ENCODE data around the gene RUFY3. TPM values are rescaled to one million over a fixed set of nuclear protein-coding genes. Genes with fewer than 3 reads are reported as not detected.

Gene RUFY3
- total RNA-seq, 1 donor from 2014 or later, result 80.9 TPM

DNA sequence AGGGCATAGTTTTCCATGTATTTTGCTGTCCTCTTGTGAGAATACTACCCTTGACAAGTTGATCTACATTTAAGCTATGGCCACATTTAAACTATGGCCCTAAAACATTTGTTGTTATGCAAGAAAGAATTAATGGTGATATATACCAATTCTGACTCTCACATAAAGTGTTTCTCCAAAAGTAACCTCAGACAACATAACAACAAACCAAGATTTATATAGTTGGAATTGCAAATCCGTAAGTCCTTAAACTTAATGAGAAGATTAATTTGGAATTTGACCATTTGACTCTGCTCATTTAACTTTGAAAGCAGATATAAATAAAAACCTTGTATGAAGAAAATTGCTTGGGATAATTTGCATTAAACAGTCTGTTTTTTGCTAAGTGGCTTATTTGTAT lies 38.9 kb downstream of the RUFY3 start:
- Histone ChIP-seq H3K9ac (peak overlapping the region; percentile 17), H3F3A (ENCODE audit: low read depth) (no peaks in the 10 kb centered on the region), H4K20me1 (ENCODE audit: low read depth) (no peaks in the 10 kb centered on the region), H3K4me2 (no peak overlapping the region), H3K4me3 (no peak overlapping the region), H3K27ac (no peak overlapping the region), H2AFZ (replicated peaks) (no peak overlapping the region), H3K9me3 (ENCODE audit: low read depth) (no peaks in the 10 kb centered on the region), H3K4me1 (no peaks in the 10 kb centered on the region), H3K79me2 (ENCODE audit: low read depth) (peaks cover 30% of the 10 kb centered on the region), H3K27me3 (no peaks in the 10 kb centered on the region), H3K36me3 (no peaks in the 10 kb centered on the region)
- Mint-ChIP-seq H3K4me3 (no peak overlapping the region), H3K36me3 (peaks cover 37% of the 10 kb centered on the region), H3K27ac (no peak overlapping the region), H3K9me3 (no peaks in the 10 kb centered on the region), H3K27me3 (ENCODE audit: insufficient read depth, low read depth) (no peaks in the 10 kb centered on the region), H3K4me1 (no peaks in the 10 kb centered on the region)
- no peak for DNase-seq (ENCODE audit: low spot score)
- TF ChIP-seq EZH2phosphoT487 (IDR thresholded peaks at IDR 0.05) (no peak), EZH2 (IDR thresholded peaks at IDR 0.05) (no peak)
- TF ChIP-seq, protein P1, sequence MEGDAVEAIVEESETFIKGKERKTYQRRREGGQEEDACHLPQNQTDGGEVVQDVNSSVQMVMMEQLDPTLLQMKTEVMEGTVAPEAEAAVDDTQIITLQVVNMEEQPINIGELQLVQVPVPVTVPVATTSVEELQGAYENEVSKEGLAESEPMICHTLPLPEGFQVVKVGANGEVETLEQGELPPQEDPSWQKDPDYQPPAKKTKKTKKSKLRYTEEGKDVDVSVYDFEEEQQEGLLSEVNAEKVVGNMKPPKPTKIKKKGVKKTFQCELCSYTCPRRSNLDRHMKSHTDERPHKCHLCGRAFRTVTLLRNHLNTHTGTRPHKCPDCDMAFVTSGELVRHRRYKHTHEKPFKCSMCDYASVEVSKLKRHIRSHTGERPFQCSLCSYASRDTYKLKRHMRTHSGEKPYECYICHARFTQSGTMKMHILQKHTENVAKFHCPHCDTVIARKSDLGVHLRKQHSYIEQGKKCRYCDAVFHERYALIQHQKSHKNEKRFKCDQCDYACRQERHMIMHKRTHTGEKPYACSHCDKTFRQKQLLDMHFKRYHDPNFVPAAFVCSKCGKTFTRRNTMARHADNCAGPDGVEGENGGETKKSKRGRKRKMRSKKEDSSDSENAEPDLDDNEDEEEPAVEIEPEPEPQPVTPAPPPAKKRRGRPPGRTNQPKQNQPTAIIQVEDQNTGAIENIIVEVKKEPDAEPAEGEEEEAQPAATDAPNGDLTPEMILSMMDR (IDR thresholded peaks at IDR 0.05), result no peak

DNA sequence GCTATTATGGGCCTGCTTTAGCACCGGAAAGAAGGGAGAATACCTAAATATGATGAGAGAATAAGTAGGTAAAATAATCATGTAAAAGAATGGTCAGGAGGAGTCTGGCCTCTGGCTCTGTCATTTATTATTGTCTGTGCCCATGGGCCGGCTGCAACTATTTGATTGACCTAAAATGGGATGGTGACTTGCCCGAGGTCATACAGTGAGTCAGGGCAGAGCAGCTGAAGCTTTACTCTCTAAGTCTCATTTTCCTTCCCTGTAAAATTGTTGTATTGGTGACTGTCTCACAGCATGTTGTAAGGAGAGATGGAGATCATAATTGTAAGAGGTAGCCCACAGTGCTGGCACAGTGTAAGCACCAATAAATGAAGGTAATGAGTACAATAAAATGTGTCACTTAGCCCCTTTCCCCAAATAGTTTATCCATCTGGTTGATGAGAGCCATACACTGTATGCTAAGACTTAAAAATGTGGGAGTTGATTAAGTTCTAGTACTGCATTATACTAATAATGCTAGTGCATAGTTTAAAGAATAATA lies 39.6 kb downstream of the RUFY3 start:
- Histone ChIP-seq H3F3A (ENCODE audit: low read depth) (no peaks in the 10 kb centered on the region), H3K4me3 (no peak overlapping the region), H3K9me3 (ENCODE audit: low read depth) (no peaks in the 10 kb centered on the region), H3K27me3 (no peaks in the 10 kb centered on the region), H3K79me2 (ENCODE audit: low read depth) (peaks cover 24% of the 10 kb centered on the region), H3K27ac (no peak overlapping the region), H4K20me1 (ENCODE audit: low read depth) (no peaks in the 10 kb centered on the region), H3K4me2 (no peak overlapping the region), H3K4me1 (no peaks in the 10 kb centered on the region), H2AFZ (replicated peaks) (no peak overlapping the region), H3K9ac (no peak overlapping the region), H3K36me3 (no peaks in the 10 kb centered on the region)
- Mint-ChIP-seq H3K36me3 (peaks cover 37% of the 10 kb centered on the region), H3K4me3 (no peak overlapping the region), H3K27ac (no peak overlapping the region), H3K4me1 (no peaks in the 10 kb centered on the region), H3K27me3 (ENCODE audit: insufficient read depth, low read depth) (no peaks in the 10 kb centered on the region), H3K9me3 (no peaks in the 10 kb centered on the region)
- DNase-seq (ENCODE audit: low spot score), result no peak
- TF ChIP-seq EZH2phosphoT487 (IDR thresholded peaks at IDR 0.05), result no peak
- TF ChIP-seq, protein P1 (IDR thresholded peaks at IDR 0.05), result no peak
- no peak for TF ChIP-seq EZH2 (IDR thresholded peaks at IDR 0.05)

DNA sequence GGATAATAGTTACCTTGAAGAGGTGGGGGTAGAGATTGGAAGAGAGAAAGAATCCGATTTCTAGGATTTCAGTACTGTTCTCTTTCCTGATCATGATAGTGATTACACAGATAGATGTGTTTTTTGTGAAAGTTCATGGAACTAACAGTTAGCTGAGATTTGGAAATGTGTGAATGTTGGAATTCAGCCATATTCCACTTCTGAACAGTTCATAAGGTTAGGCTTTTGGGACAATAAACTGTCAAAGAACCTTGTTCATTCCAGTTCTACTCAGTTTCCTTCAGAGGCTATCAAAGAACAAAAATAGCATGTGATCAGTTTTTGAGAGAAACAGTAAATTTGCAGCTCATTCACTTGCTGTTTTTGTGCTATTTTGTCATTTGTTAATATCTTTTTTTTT lies 43.6 kb downstream of the RUFY3 start:
- Histone ChIP-seq H3K36me3 (no peaks in the 10 kb centered on the region), H2AFZ (replicated peaks) (no peak overlapping the region), H3F3A (ENCODE audit: low read depth) (no peaks in the 10 kb centered on the region), H3K79me2 (ENCODE audit: low read depth) (peaks cover 9% of the 10 kb centered on the region), H3K4me3 (no peak overlapping the region), H3K4me2 (no peak overlapping the region), H3K9ac (no peak overlapping the region), H3K9me3 (ENCODE audit: low read depth) (no peaks in the 10 kb centered on the region), H3K4me1 (no peaks in the 10 kb centered on the region), H3K27ac (no peak overlapping the region), H4K20me1 (ENCODE audit: low read depth) (no peaks in the 10 kb centered on the region), H3K27me3 (no peaks in the 10 kb centered on the region)
- Mint-ChIP-seq H3K27me3 (ENCODE audit: insufficient read depth, low read depth) (no peaks in the 10 kb centered on the region), H3K27ac (no peak overlapping the region), H3K4me1 (no peaks in the 10 kb centered on the region), H3K4me3 (no peak overlapping the region), H3K36me3 (peaks cover 52% of the 10 kb centered on the region), H3K9me3 (no peaks in the 10 kb centered on the region)
- no peak for DNase-seq (ENCODE audit: low spot score)
- no peak for TF ChIP-seq EZH2phosphoT487 (IDR thresholded peaks at IDR 0.05)
- TF ChIP-seq, protein P1 (IDR thresholded peaks at IDR 0.05), result no peak
- TF ChIP-seq EZH2 (IDR thresholded peaks at IDR 0.05), result no peak
